Measurements from ENCODE around the gene EGLN3. TPM values are rescaled to one million over a fixed set of nuclear protein-coding genes. Genes with fewer than 3 reads are reported as not detected.

Gene EGLN3
- total and polyA plus RNA-seq, 2 of the 13 experiments (the other 11 are each of a cell fraction or from before 2014, with no cell fraction given) = 0.18 to 27.3 TPM

DNA sequence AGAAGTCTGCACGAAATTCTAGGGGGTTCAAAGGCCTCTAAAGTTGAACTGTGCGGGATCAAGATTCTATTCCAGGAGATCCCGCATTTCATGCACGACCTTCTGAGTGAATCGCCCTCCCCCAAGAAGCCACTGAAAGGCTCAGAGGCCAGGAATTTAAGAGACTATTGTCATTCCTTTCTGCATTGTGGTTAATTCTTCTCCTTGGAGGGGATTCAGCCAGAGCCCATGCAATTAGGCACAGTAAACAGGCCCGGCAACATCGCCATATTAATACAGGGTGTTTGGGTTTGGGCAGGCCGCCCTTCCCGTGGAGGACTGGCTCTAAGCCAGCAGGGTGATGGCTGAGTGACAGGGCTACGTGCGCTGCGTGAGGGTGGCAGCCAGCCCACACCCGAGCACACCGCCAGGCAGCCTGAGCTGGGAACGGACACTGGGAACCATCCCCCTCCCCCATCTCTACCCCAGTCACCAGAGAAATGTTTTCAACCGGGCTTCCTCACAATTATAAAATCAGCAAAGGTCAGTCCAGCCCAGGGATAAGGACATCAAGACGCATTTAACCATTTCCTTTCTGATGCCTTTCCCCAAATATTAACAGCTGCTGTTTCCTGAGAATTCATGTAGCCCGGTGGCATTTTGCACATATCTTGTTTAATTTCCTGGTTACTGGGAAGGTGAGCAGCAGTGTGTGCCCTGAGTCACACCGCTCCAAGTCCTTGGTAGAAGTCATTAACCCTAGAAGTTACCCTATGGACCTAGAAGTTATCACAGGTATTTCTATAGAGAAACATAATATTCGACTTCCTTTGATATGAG is 12.5 kb downstream of the EGLN3 start (continued):
- TF ChIP-seq, protein P1, sequence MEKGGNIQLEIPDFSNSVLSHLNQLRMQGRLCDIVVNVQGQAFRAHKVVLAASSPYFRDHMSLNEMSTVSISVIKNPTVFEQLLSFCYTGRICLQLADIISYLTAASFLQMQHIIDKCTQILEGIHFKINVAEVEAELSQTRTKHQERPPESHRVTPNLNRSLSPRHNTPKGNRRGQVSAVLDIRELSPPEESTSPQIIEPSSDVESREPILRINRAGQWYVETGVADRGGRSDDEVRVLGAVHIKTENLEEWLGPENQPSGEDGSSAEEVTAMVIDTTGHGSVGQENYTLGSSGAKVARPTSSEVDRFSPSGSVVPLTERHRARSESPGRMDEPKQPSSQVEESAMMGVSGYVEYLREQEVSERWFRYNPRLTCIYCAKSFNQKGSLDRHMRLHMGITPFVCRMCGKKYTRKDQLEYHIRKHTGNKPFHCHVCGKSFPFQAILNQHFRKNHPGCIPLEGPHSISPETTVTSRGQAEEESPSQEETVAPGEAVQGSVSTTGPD (CRISPR knock-in tag; IDR thresholded peaks at IDR 0.05) = no peak
- TF ChIP-seq ZBTB42 (CRISPR knock-in tag; IDR thresholded peaks at IDR 0.05) = no peak
- TF ChIP-seq ZNF207 (IDR thresholded peaks at IDR 0.05; ENCODE audit: borderline replicate concordance) = no peak
- TF ChIP-seq GPN1 (CRISPR knock-in tag; IDR thresholded peaks at IDR 0.05; ENCODE audit: borderline replicate concordance) = no peak
- TF ChIP-seq RARA (CRISPR knock-in tag; IDR thresholded peaks at IDR 0.05) = peak; percentile 13; the same call in 1 of the 2 replicates
- TF ChIP-seq HMG20A (CRISPR knock-in tag; IDR thresholded peaks at IDR 0.05; ENCODE audit: borderline replicate concordance) = no peak
- TF ChIP-seq ZC3H13 (CRISPR knock-in tag; IDR thresholded peaks at IDR 0.05) = no peak
- TF ChIP-seq RXRB (CRISPR knock-in tag; IDR thresholded peaks at IDR 0.05; ENCODE audit: borderline replicate concordance) = peak; percentile 30; the same call in 1 of the 2 replicates
- TF ChIP-seq CHCHD3 (CRISPR knock-in tag; IDR thresholded peaks at IDR 0.05) = no peak
- TF ChIP-seq, protein P2, sequence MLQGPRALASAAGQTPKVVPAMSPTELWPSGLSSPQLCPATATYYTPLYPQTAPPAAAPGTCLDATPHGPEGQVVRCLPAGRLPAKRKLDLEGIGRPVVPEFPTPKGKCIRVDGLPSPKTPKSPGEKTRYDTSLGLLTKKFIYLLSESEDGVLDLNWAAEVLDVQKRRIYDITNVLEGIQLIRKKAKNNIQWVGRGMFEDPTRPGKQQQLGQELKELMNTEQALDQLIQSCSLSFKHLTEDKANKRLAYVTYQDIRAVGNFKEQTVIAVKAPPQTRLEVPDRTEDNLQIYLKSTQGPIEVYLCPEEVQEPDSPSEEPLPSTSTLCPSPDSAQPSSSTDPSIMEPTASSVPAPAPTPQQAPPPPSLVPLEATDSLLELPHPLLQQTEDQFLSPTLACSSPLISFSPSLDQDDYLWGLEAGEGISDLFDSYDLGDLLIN (CRISPR knock-in tag; IDR thresholded peaks at IDR 0.05; ENCODE audit: borderline replicate concordance) = no peak
- TF ChIP-seq, protein P3, sequence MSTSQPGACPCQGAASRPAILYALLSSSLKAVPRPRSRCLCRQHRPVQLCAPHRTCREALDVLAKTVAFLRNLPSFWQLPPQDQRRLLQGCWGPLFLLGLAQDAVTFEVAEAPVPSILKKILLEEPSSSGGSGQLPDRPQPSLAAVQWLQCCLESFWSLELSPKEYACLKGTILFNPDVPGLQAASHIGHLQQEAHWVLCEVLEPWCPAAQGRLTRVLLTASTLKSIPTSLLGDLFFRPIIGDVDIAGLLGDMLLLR (CRISPR knock-in tag; IDR thresholded peaks at IDR 0.05) = no peak
- no peak for TF ChIP-seq RBM22 (optimal IDR thresholded peaks at IDR 0.05; ENCODE audit: low read length)
- TF ChIP-seq ZIK1 (CRISPR knock-in tag; IDR thresholded peaks at IDR 0.05; ENCODE audit: borderline replicate concordance, low read depth) = no peak
- peak; percentile 23; the same call in 1 of the 2 replicates for TF ChIP-seq ZFP1 (CRISPR knock-in tag; IDR thresholded peaks at IDR 0.05)
- no peak for TF ChIP-seq STAG1 (CRISPR knock-in tag; IDR thresholded peaks at IDR 0.05)
- TF ChIP-seq KDM5A (IDR thresholded peaks at IDR 0.05; ENCODE audit: borderline replicate concordance, low read length) = no peak
- no peak for TF ChIP-seq JUNB (CRISPR knock-in tag; IDR thresholded peaks at IDR 0.05; ENCODE audit: borderline replicate concordance)
- TF ChIP-seq MAFF (IDR thresholded peaks at IDR 0.05; ENCODE audit: low read depth, low read length) = no peak
- peak; percentile 94 for TF ChIP-seq POGZ (CRISPR knock-in tag; IDR thresholded peaks at IDR 0.05)
- no peak for TF ChIP-seq ATAD3A (CRISPR knock-in tag; IDR thresholded peaks at IDR 0.05)
- TF ChIP-seq RXRA (CRISPR knock-in tag; IDR thresholded peaks at IDR 0.05) = peak; percentile 74; the same call in 1 of the 2 replicates
- no peak for TF ChIP-seq SRF (IDR thresholded peaks at IDR 0.05; ENCODE audit: low read depth, low read length)
- TF ChIP-seq, protein P4, sequence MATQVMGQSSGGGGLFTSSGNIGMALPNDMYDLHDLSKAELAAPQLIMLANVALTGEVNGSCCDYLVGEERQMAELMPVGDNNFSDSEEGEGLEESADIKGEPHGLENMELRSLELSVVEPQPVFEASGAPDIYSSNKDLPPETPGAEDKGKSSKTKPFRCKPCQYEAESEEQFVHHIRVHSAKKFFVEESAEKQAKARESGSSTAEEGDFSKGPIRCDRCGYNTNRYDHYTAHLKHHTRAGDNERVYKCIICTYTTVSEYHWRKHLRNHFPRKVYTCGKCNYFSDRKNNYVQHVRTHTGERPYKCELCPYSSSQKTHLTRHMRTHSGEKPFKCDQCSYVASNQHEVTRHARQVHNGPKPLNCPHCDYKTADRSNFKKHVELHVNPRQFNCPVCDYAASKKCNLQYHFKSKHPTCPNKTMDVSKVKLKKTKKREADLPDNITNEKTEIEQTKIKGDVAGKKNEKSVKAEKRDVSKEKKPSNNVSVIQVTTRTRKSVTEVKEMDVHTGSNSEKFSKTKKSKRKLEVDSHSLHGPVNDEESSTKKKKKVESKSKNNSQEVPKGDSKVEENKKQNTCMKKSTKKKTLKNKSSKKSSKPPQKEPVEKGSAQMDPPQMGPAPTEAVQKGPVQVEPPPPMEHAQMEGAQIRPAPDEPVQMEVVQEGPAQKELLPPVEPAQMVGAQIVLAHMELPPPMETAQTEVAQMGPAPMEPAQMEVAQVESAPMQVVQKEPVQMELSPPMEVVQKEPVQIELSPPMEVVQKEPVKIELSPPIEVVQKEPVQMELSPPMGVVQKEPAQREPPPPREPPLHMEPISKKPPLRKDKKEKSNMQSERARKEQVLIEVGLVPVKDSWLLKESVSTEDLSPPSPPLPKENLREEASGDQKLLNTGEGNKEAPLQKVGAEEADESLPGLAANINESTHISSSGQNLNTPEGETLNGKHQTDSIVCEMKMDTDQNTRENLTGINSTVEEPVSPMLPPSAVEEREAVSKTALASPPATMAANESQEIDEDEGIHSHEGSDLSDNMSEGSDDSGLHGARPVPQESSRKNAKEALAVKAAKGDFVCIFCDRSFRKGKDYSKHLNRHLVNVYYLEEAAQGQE (IDR thresholded peaks at IDR 0.05; ENCODE audit: borderline replicate concordance in 1 of 2, low read depth in 1 of 2, low read length in 2 of 2) = no peak
- no peak for TF ChIP-seq MATR3 (CRISPR knock-in tag; IDR thresholded peaks at IDR 0.05)
